B cell (primary cell): Measurements from ENCODE around the gene USP37.

ENCODE experiments used
- CTCF ChIP-seq: fragments of 200-600 bp; IDR thresholded peaks from one replicate; pipeline ENCODE4 v1.8.0; 2022; ENCODE audit warnings: antibody characterized with exemption, mild to moderate bottlenecking
- EZH2 ChIP-seq: IDR thresholded peaks from 2 replicates; pipeline ENCODE4 v1.6.1; 2012; ENCODE audit warnings: borderline replicate concordance, low read depth, mild to moderate bottlenecking, moderate library complexity, low read length; ENCODE audit not compliant: insufficient read depth, poor library complexity, severe bottlenecking

- no peak for TF ChIP-seq CTCF
- no peak for TF ChIP-seq EZH2
These were observed 149.3 kb downstream of the USP37 start, which contains the start of gene VIL1 for GRCh38 chr2:218418717-218419458.
